GM18498 (cell line): ENCODE results near the gene CHD5.
"Not testable (repeated sequence)": the region's sequence is repeated elsewhere in the genome, so short reads cannot be mapped to it uniquely, and the experiment has no call there.

Experiments
- ATAC-seq: cut with Tn5 transposase; IDR thresholded peaks from one replicate; pipeline ENCODE4 v1.9.1; 2021; ENCODE audit warnings: mild to moderate bottlenecking, moderate library complexity; ENCODE audit not compliant: unreplicated experiment

CHD5 gene

DNA sequence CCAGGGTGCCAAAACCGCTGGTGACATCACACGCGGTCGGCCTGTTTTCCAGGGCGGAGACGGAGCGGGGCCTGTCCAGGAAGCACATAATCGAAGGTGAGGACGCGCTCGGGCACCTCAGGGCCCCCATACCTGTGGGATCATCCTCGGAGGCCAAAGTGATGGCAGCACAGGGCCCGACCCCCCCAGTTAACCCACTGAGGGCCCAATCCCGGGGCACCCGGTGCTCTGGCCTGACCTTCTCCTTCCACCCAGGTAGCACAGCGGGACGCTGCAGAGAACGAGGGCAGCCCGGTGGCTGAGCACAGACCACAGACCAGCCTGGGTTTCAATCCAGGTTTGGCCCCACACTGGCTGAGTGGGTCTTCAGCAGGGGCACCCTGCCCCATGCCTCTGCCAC lies 91.2 kb downstream of the CHD5 start:
- ATAC-seq = no peak

DNA sequence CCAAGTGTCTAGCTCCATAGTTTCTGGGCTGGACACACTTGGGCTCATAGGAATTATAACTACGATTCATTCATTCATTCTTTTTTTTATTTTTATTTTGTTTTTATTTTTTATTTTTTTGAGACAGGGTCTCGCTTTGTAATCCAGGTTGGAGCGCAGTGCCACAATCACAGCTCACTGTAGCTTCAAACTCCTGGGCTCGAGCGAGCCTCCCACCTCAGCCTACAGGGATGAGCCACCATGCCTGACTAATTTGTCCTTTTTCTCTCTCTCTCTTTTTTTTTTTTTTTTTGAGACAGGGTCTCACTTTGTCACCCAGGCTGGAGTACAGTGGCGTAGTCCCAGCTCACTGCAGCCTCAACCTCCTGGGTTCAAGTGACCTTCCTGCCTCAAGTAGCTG lies 92.2 kb downstream of the CHD5 start:
- no peak for ATAC-seq

DNA sequence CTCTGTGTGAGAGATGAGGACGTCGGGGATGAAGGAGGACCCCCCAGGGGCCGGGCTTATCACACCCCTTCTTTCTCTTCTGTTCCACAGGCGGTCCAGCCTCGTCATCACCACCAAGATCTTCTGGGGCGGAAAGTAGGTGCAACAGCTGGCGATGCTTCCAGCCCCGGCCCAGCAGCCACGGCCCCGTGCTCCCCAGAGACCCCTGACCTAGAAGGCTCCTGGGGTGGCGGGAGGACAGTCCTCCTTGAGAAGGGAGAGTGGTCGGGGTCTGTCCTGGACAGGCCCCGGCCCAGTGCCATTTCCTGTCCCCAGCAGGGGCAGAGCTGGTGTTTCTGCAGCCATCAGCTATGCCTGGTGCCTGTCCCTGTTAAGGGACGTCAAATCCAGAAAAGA lies 92.7 kb downstream of the CHD5 start:
- no peak for ATAC-seq

GRCh38 chr1:6086762-6087376 lies 93.3 kb downstream of the CHD5 start:
- no peak for ATAC-seq

DNA sequence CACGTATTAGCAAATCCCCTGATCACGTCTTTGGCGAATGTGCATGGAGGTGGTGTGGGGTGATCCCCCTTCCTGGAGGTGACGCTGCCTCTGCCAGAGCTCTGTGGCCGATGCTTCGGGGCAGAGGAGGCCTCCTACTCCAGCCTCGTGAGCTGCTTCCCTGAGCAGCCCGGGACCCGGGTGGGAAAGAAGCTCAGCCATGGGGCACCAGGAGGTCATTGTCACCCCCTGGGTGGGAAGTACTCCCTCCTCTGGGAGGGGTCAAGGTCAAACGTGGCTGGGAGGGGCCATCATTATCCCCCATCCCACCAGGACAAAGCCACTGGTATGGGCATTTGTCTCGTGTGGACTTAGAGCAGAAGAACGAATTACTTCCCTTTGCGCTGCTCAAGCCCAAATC lies 93.8 kb downstream of the CHD5 start:
- no peak for ATAC-seq

DNA sequence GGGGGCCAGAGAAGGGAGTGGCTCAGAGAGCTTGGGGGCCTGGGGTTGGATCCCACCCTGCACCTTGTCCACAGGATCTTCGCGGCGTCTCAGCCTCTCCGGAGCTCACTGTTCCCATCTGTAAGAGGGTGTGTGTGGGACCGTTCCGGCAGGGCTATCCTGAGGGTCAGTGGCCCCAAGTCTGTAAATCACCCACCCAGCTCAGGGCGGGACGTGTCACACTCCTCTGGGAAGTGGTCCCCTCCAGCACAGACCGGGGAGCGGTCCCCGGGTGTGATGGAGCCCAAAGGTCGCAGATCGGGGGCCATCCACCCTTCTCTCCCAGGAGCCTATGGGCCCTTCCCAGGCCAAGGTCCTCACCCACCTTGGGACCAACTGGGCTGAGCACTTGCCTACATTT lies 94.5 kb downstream of the CHD5 start:
- no peak for ATAC-seq

DNA sequence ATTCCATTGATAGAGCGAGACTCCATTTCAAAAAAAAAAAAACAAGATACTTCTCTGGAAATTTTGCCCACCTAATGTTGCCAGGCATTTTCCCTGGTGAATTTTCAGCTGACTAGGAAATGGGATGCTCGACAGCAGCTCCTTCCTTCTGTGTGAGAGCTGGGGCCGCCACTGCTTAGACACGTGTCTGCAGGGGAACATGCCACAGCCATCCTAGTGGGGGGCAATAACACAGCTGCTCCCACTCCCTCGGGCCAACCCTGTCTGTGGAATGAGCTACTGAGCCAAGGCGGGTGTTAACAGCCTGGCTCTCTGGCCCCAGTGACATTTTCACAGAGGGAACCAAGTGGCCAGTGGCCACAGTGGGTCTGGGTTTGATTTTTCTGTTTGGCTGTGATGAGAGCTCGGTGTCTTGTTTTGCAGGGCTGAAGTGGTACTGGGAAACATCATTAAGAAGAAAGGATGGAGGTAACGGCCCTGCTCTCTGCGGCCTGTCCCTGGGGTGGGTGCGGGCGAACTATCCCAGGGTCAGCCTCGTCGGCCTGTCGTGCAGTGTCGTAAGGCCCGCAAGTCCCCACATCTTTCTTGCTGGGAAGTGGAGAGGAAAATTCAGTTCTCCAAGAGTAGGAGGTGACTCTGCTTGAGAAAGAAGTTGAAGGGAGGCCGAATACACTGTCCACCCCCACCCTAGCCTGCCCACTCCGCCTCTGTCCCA lies 95.2 kb downstream of the CHD5 start:
- no peak for ATAC-seq

DNA sequence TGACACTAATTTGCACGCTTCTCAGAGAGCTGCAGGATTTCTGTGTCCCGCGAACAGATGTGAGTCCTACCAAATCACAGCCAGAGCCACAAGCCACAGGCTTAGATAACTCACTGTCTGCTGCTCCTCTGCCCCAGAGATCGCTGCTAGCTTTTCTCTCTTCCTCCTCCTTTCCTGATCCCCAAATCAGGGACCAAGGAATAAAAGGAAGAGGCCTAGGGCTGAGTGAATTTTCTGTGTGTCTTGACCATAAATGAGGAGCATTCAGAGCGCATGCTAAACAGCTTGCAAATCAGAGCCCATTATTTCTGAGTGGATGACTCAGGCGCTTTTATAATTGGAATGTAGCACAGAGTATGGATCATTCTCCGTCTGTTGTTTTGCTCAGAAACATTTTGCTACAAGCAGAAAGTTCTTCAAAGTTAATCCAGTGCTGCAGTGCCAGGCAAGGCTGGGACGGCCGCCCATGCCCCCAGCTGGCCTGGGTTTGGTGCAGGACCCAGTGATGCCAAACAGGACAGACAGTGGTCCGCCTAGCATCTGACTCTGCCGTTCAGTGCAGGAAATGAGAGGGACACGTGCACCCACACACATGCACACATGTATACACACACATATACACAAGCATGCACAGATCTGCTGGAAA lies 96.2 kb downstream of the CHD5 start:
- ATAC-seq = no peak

DNA sequence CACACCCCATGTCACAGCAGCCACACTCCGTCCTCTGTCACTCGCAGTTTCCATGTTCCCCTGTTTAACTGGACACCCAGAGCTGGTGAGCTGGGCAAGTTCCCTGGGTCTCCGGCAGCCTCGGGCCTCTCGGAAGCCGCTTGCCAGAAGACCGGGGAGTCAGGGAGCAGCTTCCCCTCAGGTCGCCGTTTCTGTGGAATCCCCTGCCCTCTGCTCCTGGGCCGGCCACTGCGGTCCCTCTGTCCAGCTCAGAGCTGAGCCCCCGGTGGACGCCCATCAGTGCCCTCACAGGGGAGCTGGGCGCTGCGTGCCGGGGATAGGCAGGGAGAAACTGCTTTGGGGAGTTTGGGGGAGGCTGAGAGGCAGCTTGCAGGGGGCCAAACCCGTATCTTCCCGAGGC lies 96.7 kb downstream of the CHD5 start:
- no peak for ATAC-seq

DNA sequence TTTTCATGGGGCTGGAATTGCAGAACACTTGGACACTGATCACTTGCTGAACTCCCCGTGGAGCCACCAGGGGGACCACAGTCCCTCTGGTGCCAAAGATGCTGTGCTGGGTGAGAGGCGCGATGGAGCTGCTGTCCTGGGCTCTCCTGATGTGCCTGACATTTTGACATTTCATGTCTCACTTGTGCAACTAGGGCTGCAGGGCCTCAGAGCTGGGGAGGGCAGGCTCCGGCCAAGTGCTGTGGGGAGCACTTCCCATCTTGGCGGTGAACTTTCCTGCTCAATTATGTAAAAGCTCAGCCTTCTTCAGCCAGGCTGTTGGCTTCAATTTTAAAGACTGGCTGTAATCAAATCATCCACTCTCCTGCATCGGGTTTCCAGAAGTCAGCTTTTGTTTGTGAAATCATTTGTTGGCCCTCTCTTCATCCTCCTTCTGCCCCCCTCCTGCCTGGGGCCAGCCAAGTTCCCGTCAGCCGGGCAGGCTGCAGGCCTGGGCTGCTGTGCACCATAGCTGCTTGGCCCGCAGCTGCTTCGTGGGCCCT lies 97.6 kb downstream of the CHD5 start:
- no peak for ATAC-seq

- ATAC-seq = no peak
Observed at GRCh38 chr1:6081901-6082300, 98.2 kb downstream of the CHD5 start.

DNA sequence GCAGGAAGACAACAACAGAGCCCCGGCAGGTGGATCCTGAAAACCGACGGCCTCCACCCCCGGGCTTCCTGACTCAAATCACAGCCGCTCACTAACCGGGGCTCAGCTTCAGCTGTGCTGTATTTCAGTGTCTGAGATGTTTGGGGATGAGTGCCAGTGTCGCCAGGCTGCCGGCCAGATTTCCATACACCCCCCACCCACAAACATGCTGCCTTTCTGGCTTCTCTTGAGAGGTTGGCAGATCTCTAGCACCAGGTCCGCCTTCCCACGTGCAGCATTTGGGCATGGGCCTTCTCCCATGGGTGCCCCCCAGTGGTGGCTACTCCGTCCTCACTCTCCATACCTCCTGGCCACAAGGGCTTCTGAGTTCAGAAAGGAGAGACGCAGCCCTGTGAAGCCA lies 99.7 kb downstream of the CHD5 start:
- no peak for ATAC-seq

DNA sequence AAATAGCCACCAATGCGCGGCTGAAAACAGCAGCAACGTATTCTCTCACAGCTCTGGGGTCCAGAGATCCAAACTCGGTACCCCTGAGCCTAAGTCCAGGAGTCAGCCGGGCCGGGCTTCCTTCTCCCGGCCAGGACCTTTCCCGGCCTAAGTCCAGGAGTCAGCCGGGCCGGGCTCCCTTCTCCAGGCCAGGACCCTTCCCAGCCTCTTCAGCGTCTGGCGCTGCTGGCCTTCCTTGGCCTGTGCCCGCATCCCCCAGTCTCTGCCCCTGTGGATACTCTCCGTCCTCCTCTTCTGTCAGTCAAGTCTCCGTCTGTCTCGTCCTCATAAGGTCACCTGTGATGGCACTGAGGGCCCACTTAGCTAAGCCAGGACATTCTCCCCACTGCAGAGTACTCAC lies 102.2 kb downstream of the CHD5 start:
- no peak for ATAC-seq

DNA sequence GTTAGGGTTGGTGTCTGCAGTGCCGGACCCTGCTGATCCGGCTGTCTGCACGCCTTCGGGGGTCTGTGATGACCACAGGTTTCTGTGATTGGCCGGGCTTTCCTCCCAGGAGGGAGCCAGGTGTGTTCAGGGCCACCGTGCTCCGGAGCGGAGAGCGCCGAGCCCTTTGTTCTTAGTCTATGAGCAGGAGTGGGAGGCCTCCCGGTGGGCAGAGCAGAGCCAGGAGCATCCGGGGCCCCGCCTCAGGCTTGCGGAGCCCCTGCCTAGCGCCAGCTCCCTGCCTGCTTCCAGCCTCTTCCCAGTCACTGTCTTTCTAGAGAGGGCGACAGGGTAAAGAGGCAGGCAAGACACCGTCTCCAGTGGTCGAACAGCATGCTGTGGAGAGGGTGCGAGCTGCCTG lies 102.6 kb downstream of the CHD5 start:
- ATAC-seq = no peak

GRCh38 chr1:6077061-6077460 lies 103.1 kb downstream of the CHD5 start:
- ATAC-seq = not testable (repeated sequence)

GRCh38 chr1:6075748-6076147 lies 104.4 kb downstream of the CHD5 start:
- no peak for ATAC-seq

- ATAC-seq = no peak
Observed at GRCh38 chr1:6074192-6074901, 105.8 kb downstream of the CHD5 start.

- ATAC-seq = no peak
Observed at GRCh38 chr1:6073480-6074053, 106.6 kb downstream of the CHD5 start.

GRCh38 chr1:6072774-6073479 lies 107.2 kb downstream of the CHD5 start:
- no peak for ATAC-seq

- no peak for ATAC-seq
Observed at GRCh38 chr1:6071219-6071618, 108.9 kb downstream of the CHD5 start.
